DND-41 (cell line): ENCODE results near the gene PNPLA8.

Experiments used
- ATAC-seq: fragments of 200-7000 bp; cut with Tn5 transposase; 3 replicates; pipeline ENCODE4 v1.9.1; 2021; ENCODE audit warnings: low read depth; ENCODE audit not compliant: insufficient read depth
- DNase-seq: peaks from one replicate; pipeline ENCODE4 v3.0.0-alpha.2; 2020
- H2AFZ ChIP-seq: 2 replicates; pipeline ENCODE4 v1.6.0; 2012; ENCODE audit warnings: low read depth, low read length
- H3K27ac ChIP-seq: 2 replicates; pipeline ENCODE4 v1.5.1; 2012; ENCODE audit warnings: low read length, inconsistent platforms
- H3K27me3 ChIP-seq: fragments of 200-600 bp; sonication (generic); 2 replicates; pipeline ENCODE4 v1.6.0; 2012; ENCODE audit warnings: low read length, mild to moderate bottlenecking, inconsistent platforms; ENCODE audit not compliant: insufficient read depth, poor library complexity
- H3K36me3 ChIP-seq: 2 replicates; pipeline ENCODE4 v1.5.1; 2012; ENCODE audit warnings: low read length, inconsistent platforms; ENCODE audit not compliant: insufficient read depth
- H3K4me1 ChIP-seq: 2 replicates; pipeline ENCODE4 v1.5.1; 2012; ENCODE audit warnings: mild to moderate bottlenecking, low read length; ENCODE audit not compliant: insufficient read depth
- H3K4me2 ChIP-seq: 2 replicates; pipeline ENCODE4 v1.6.0; 2012; ENCODE audit warnings: mild to moderate bottlenecking, moderate library complexity, low read length, inconsistent platforms; ENCODE audit not compliant: insufficient read depth
- H3K4me3 ChIP-seq, 2 experiments: fragments of 200-600 bp in 1 of 2; shearing (Covaris generic) in 1 of 2; 2 replicates each; pipeline ENCODE4 v1.5.1; 2012 to 2016; ENCODE audit warnings: inconsistent platforms in 2 of 2, low read length in 2 of 2, mild to moderate bottlenecking in 2 of 2, low read depth in 1 of 2, moderate library complexity in 1 of 2
- H3K79me2 ChIP-seq: 2 replicates; pipeline ENCODE4 v1.6.0; 2012; ENCODE audit warnings: low read length, inconsistent platforms; ENCODE audit not compliant: insufficient read depth
- H3K9ac ChIP-seq: 2 replicates; pipeline ENCODE4 v1.6.0; 2012; ENCODE audit warnings: low read depth, mild to moderate bottlenecking, inconsistent platforms, low read length, moderate library complexity
- H3K9me3 ChIP-seq: 2 replicates; pipeline ENCODE4 v1.5.1; 2012; ENCODE audit warnings: low read length, moderate library complexity, mild to moderate bottlenecking, inconsistent platforms; ENCODE audit not compliant: insufficient read depth, severe bottlenecking
- H4K20me1 ChIP-seq: 2 replicates; pipeline ENCODE4 v1.6.0; 2012; ENCODE audit warnings: low read length; ENCODE audit not compliant: insufficient read depth
- CTCF ChIP-seq: IDR thresholded peaks from 2 replicates; pipeline ENCODE4 v1.5.1; 2012; ENCODE audit warnings: borderline replicate concordance, low read length, moderate library complexity, mild to moderate bottlenecking; ENCODE audit not compliant: poor library complexity, severe bottlenecking; ENCODE audit errors: extremely low read depth
- EZH2 ChIP-seq: IDR thresholded peaks from 3 replicates; pipeline ENCODE4 v1.6.1; 2012; ENCODE audit warnings: borderline replicate concordance, low read depth, mild to moderate bottlenecking, moderate library complexity, low read length, inconsistent platforms; ENCODE audit not compliant: severe bottlenecking

Gene PNPLA8

GRCh38 chr7:108565987-108566386 lies 40.1 kb upstream of the PNPLA8 start:
- no peak overlapping the region for H2AFZ ChIP-seq
- no peak overlapping the region for H3K27ac ChIP-seq
- no peak overlapping the region for H3K4me3 ChIP-seq
- TF ChIP-seq CTCF (no peak), EZH2 (no peak)
- H3K27me3 ChIP-seq = no peaks in the 10 kb centered on the region
- ATAC-seq = no peak
- peaks cover 25% of the 10 kb centered on the region for H3K36me3 ChIP-seq
- H3K4me1 ChIP-seq = peaks cover 24% of the 10 kb centered on the region
- DNase-seq = no peak
- H4K20me1 ChIP-seq = no peaks in the 10 kb centered on the region
- no peaks in the 10 kb centered on the region for H3K9me3 ChIP-seq
- H3K4me2 ChIP-seq = no peak overlapping the region
- H3K9ac ChIP-seq = no peak overlapping the region
- H3K79me2 ChIP-seq = peaks cover 58% of the 10 kb centered on the region

- Histone ChIP-seq H3K27ac (no peak overlapping the region), H3K27me3 (no peaks in the 10 kb centered on the region), H3K36me3 (peaks cover 17% of the 10 kb centered on the region; the same call in 1 of the 2 replicates), H2AFZ (no peak overlapping the region), H3K4me2 (no peak overlapping the region), H3K4me3 (no peak overlapping the region), H3K9ac (no peak overlapping the region), H3K4me1 (no peaks in the 10 kb centered on the region), H3K9me3 (peaks cover 18% of the 10 kb centered on the region), H3K79me2 (peaks cover 12% of the 10 kb centered on the region), H4K20me1 (no peaks in the 10 kb centered on the region)
- ATAC-seq = no peak
- no peak for DNase-seq
- TF ChIP-seq EZH2 (no peak), CTCF (no peak)
Measured at GRCh38 chr7:108561047-108561619, 35.2 kb upstream of the PNPLA8 start.

- no peak overlapping the region for H3K4me2 ChIP-seq
- no peak overlapping the region for H3K9ac ChIP-seq
- peaks cover 22% of the 10 kb centered on the region for H3K9me3 ChIP-seq
- TF ChIP-seq EZH2 (no peak), CTCF (no peak)
- H2AFZ ChIP-seq = no peak overlapping the region
- DNase-seq (no peak), ATAC-seq (no peak)
- no peaks in the 10 kb centered on the region for H3K27me3 ChIP-seq
- H4K20me1 ChIP-seq = no peaks in the 10 kb centered on the region
- no peak overlapping the region for H3K4me3 ChIP-seq
- no peak overlapping the region for H3K27ac ChIP-seq
- H3K79me2 ChIP-seq = peaks cover 1% of the 10 kb centered on the region; the same call in 1 of the 2 replicates
- H3K36me3 ChIP-seq = peaks cover 3% of the 10 kb centered on the region; the same call in 1 of the 2 replicates
- no peaks in the 10 kb centered on the region for H3K4me1 ChIP-seq
Measured at GRCh38 chr7:108559253-108559652, 33.3 kb upstream of the PNPLA8 start.

- TF ChIP-seq EZH2 = no peak
- TF ChIP-seq CTCF = no peak
- Histone ChIP-seq H4K20me1 (no peaks in the 10 kb centered on the region), H3K27ac (no peak overlapping the region), H3K4me3 (no peak overlapping the region), H3K9ac (no peak overlapping the region), H3K4me1 (no peaks in the 10 kb centered on the region), H3K36me3 (peaks cover 3% of the 10 kb centered on the region; the same call in 1 of the 2 replicates), H3K9me3 (peaks cover 22% of the 10 kb centered on the region), H3K4me2 (no peak overlapping the region), H3K27me3 (no peaks in the 10 kb centered on the region), H2AFZ (no peak overlapping the region), H3K79me2 (no peaks in the 10 kb centered on the region)
- DNase-seq (no peak), ATAC-seq (no peak)
Measured at GRCh38 chr7:108557617-108558016, 31.7 kb upstream of the PNPLA8 start.
